IPS-18a (cell line): ENCODE measurements around the gene CISH.

Experiments used
- H3K27ac ChIP-seq: one replicate; pipeline ENCODE4 v1.5.1; 2013; ENCODE audit warnings: low read length
- H3K27me3 ChIP-seq: one replicate; pipeline ENCODE4 v1.6.1; 2013; ENCODE audit warnings: mild to moderate bottlenecking, low read length; ENCODE audit not compliant: control insufficient read depth, insufficient read depth
- H3K36me3 ChIP-seq: one replicate; pipeline ENCODE4 v1.6.1; 2013; ENCODE audit warnings: low read depth, low read length; ENCODE audit not compliant: control insufficient read depth
- H3K4me1 ChIP-seq: one replicate; pipeline ENCODE4 v1.6.1; 2013; ENCODE audit warnings: low read depth, low read length; ENCODE audit not compliant: control insufficient read depth
- H3K4me3 ChIP-seq: one replicate; pipeline ENCODE4 v1.5.1; 2013; ENCODE audit warnings: low read length
- H3K9ac ChIP-seq: one replicate; pipeline ENCODE4 v1.6.1; 2013; ENCODE audit warnings: mild to moderate bottlenecking, low read length, moderate library complexity
- H3K9me3 ChIP-seq: one replicate; pipeline ENCODE4 v1.6.1; 2013; ENCODE audit warnings: low read depth, low read length; ENCODE audit not compliant: control insufficient read depth

The CISH gene

DNA sequence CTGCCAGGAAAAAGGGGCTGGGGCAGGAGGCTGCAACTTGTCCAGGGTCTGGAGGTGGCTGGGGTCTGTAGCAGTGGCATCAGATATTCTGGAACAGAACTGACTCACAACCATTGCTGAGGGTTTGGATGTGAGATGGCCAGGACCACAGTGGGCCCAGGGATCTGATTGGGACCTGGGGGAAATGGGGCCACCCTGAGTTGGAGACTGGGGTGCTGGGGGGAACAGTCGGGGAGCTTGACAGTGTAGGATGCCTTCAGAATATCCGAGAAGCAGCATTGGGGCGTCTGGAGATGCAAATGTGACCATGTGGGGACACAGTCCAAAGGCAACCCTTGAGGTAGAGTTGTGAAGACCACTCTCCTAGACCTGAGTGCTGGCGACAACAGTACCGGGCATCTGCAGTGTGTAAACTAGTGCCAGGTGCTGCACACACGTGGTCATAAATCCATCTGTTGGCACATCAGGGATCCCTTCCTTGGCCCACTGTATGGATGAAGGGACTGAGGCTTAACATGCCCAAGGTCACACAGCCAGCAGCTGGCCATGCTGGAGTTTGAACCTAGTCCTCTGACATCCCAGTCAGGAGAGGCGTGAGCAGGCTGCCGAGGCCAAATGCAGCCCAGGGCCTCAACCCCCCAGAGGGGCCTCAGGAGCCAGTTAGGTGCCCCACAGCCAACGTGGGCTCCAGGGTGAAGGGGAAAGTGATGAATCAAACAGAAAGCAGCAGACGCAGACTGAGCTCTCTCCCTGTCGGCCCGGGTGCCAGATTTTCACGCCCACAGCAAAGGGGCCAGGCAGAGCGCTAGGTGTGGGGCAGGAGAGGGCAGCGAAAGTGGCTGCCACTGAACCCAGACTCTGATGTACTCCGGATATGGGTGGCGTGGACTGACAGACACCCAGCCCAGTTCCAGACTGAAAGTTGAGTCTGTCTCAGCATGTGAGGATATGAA, 23.5 kb downstream of the CISH start:
- no peaks in the 10 kb centered on the region for H3K27me3 ChIP-seq
- H3K9me3 ChIP-seq = no peaks in the 10 kb centered on the region
- no peak overlapping the region for H3K9ac ChIP-seq
- H3K4me3 ChIP-seq = no peak overlapping the region
- no peak overlapping the region for H3K27ac ChIP-seq
- no peaks in the 10 kb centered on the region for H3K36me3 ChIP-seq
- no peaks in the 10 kb centered on the region for H3K4me1 ChIP-seq

DNA sequence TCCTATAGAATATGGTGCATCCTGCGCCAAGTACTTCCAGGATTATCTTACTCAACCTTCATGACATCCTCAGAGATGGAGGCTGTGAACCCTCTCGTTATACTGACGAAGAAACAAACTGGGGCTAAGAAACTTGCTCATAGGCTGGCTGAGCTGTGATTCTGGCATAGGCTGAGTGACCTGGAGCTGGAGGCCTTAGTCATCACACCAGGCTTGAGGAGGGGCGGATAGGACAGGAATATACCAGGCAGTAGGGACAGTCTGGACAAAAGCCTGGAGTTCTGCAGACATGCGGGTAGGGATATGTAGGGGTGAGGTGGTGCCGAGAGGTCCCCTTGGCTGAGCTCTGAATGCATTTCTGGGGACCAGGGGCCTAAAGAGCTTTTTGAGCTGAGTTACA, 24.2 kb downstream of the CISH start:
- H3K9me3 ChIP-seq = no peaks in the 10 kb centered on the region
- no peak overlapping the region for H3K4me3 ChIP-seq
- no peaks in the 10 kb centered on the region for H3K27me3 ChIP-seq
- no peak overlapping the region for H3K27ac ChIP-seq
- H3K4me1 ChIP-seq = no peaks in the 10 kb centered on the region
- H3K36me3 ChIP-seq = no peaks in the 10 kb centered on the region
- H3K9ac ChIP-seq = no peak overlapping the region

DNA sequence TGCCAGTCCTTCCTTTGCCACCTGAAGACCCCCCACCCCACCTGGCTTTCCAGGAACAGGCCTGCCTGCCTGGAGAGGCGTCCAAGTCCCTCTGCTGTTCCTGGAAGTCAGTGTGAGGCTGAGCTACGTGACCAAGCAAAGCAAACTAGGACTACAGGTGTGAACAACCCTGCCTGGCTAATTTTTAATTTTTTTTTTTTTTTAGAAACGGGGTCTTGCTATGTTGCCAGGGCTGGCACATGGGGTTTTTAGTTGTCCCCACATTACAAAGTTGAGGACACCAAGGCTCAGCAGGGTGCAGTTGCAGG, 24.9 kb downstream of the CISH start:
- H3K4me1 ChIP-seq = no peaks in the 10 kb centered on the region
- no peak overlapping the region for H3K27ac ChIP-seq
- no peak overlapping the region for H3K4me3 ChIP-seq
- no peak overlapping the region for H3K9ac ChIP-seq
- H3K9me3 ChIP-seq = no peaks in the 10 kb centered on the region
- H3K27me3 ChIP-seq = no peaks in the 10 kb centered on the region
- H3K36me3 ChIP-seq = no peaks in the 10 kb centered on the region

DNA sequence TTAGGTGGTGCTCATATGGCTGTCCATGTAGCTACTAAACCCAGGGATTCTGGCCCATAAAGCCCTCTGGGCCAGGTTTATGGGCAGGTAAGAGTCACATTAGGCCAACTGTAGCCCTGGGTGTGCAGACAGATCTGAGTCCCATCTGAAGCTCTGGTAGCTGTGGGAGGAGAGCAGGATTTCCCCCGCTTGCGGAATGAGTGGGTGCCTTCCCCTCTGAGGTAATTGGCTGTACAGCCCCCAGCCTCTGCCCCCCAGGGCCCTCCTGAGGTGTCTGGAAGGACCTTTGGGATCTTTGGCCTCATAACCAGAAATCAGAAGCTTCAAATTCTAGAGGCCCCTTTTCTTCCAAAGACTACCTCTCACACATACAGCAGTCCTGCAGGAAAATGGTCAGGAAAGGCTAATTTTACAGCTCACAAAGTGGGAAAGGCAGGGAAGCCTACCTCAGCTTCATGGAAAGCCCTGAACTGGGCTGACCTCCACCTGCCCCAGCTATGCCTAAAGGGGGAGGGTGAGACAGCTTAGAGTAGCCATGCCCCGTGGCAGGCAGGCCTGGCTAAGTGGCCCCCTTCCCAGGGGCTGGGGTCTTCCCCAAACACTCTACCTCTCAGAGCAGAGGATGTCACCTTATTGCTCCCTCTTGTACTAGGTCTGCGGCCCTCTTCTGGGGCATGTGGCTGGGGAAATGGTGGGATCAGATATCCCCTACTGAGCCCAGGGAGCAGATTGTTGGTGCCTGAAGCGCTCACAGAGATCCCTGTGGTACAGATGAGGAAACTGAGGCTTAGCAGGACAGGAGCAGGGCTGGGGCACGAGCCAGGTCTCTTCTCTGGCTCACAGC, 25.4 kb downstream of the CISH start:
- no peaks in the 10 kb centered on the region for H3K36me3 ChIP-seq
- H3K27me3 ChIP-seq = no peaks in the 10 kb centered on the region
- H3K9me3 ChIP-seq = no peaks in the 10 kb centered on the region
- H3K4me3 ChIP-seq = no peak overlapping the region
- H3K4me1 ChIP-seq = no peaks in the 10 kb centered on the region
- H3K27ac ChIP-seq = no peak overlapping the region
- no peak overlapping the region for H3K9ac ChIP-seq

DNA sequence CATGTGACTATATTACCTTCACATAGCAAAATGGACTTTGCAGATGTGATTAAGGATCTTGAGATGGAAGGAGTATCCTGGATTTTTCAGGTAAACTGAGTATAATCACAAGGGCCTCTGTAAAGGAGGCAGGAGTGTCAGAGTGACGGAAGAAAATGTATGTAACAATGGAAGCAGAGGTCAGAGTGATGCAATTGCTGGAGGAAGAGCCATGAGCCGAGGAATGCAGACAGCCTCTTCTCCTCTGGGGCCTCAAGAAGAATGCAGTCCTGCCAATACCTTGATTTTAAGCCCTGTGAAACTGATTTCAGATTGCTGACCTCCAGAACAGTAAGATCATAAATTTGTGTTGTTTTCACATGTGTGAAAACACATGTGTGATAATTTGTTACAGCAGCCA, 27.2 kb downstream of the CISH start:
- Histone ChIP-seq H3K4me1 (no peaks in the 10 kb centered on the region), H3K9me3 (no peaks in the 10 kb centered on the region), H3K27ac (no peak overlapping the region), H3K4me3 (no peak overlapping the region), H3K27me3 (no peaks in the 10 kb centered on the region), H3K9ac (no peak overlapping the region), H3K36me3 (no peaks in the 10 kb centered on the region)

DNA sequence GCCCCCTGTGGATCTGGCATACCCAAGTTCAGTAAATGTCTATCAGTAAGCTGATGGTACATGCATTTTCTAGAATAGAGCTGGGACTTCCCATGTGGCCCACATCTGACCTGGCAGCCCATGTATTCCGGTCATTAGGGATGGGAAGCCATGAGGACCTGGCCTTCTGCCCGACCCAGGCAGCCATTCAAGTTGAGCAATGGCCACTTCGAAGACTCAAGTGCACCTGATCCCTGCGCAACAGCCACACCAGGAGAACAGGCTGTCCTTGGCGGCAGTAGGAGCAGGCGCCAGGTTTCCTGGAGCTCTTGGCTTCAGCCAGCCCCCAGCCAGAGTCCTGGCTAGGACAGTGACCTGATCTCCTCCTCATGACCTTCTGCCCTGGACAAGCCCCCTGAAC, 27.7 kb downstream of the CISH start:
- no peaks in the 10 kb centered on the region for H3K27me3 ChIP-seq
- no peak overlapping the region for H3K9ac ChIP-seq
- no peaks in the 10 kb centered on the region for H3K4me1 ChIP-seq
- no peaks in the 10 kb centered on the region for H3K36me3 ChIP-seq
- no peaks in the 10 kb centered on the region for H3K9me3 ChIP-seq
- H3K27ac ChIP-seq = no peak overlapping the region
- no peak overlapping the region for H3K4me3 ChIP-seq

DNA sequence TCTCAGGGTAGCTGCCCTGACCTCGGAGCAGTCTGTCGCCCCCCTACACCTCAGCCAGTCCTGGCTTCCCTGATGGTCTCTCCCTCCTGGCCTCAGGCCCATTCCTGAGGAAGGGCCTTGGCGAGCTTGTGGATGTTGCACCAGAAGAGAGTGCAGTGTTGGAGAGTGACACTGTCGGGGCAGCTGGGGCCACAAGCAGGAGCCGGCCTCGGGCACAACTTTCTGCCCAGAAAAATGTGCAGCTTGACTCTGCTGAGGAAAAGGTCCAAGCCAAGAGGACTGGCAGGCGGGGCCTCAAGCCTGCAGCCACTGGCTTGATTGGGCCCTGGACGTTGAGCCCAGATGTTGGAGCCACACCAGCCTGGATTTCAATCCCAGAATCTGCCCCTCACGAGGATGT, 29.5 kb downstream of the CISH start:
- Histone ChIP-seq H3K36me3 (peaks cover 3% of the 10 kb centered on the region), H3K27ac (no peak overlapping the region), H3K9ac (no peak overlapping the region)

DNA sequence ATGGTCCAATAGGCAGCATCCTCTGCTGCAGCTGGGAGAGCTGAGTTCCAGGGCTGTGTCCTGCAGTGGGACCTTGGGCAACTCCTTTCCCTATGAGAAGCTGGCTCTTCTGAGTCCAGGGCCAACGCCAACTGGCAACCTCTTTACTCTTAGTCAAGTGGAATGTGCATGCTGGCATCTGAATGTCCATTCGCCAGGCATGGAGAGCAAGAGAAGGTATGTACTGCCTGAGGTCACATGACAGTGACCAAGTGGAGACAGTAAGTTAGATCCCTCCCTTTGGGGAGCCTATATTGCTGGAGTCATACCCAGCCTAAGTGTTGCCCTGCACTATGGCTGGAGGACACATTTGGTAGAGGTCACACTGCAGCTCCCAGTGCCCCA, 30.1 kb downstream of the CISH start:
- no peak overlapping the region for H3K9ac ChIP-seq
- no peak overlapping the region for H3K27ac ChIP-seq
- peaks cover 3% of the 10 kb centered on the region for H3K36me3 ChIP-seq

More for the DNA sequence above, 29.5 kb downstream of the CISH start:
- H3K27me3 ChIP-seq = no peaks in the 10 kb centered on the region
- H3K9me3 ChIP-seq = no peaks in the 10 kb centered on the region
- H3K4me3 ChIP-seq = no peak overlapping the region
- no peaks in the 10 kb centered on the region for H3K4me1 ChIP-seq

DNA sequence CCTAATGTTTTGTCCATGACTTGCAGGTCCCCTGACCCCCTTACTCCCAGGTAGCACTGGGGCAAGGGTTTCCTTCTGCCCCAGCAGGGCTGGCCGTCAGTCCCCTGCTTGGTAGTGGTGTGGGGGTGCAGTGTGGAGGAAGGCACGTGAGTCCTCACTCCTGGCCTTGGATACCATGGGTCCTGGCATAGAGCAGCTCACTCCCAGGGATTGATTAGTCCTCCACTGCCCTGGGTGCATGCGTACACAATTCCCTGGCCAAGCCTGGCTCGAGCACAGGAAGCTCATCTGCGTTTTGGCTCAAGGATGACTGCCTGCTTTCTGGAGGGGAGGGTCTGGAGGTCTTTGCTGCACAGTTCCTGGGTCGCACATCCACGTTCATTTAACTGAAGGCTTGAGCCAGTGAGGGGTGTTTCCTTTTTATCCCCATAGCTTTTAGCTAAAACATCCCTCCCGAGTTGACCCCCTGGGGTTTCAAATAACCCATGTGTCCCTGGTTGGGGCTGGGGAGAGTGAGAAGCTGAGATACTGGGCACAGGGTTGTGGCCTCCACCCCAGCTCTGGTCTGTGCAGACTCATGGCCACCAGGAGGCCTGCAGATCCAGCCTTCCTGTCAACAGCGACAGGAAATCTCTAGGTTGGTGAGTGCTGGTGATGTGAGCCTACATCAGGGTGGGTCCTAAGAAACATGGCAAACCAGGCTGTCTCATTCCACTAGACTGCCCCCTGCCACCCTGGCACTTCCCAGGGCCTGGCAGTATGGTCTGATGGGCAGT, 30.7 kb downstream of the CISH start:
- Histone ChIP-seq H3K4me1 (no peaks in the 10 kb centered on the region), H3K36me3 (peaks cover 3% of the 10 kb centered on the region), H3K9me3 (no peaks in the 10 kb centered on the region), H3K27ac (no peak overlapping the region), H3K4me3 (no peak overlapping the region), H3K27me3 (no peaks in the 10 kb centered on the region), H3K9ac (no peak overlapping the region)

More for the DNA sequence above, 30.1 kb downstream of the CISH start:
- no peaks in the 10 kb centered on the region for H3K9me3 ChIP-seq
- no peaks in the 10 kb centered on the region for H3K4me1 ChIP-seq
- no peak overlapping the region for H3K4me3 ChIP-seq
- H3K27me3 ChIP-seq = no peaks in the 10 kb centered on the region

DNA sequence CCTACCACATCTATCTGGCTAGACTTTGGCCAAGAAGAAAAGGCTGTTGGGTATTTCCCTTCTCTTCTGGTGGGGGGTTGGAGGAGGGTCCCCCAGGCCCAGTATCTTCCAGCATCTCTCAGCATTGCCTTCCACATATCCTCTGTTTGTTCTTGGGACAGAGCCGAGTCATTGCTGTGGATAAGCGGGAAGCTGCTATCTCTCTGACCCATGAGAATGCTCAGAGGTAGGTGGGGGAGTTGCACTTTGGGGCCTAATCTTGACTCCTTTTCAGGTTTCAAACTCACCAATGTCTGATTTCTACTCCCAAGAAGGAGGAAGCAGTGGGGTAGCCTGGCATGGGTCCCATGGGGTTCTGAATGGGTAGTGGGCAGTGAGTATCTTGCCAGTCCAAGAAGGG, 34.2 kb downstream of the CISH start:
- Histone ChIP-seq H3K9ac (no peak overlapping the region), H3K4me3 (no peak overlapping the region), H3K27me3 (no peaks in the 10 kb centered on the region), H3K27ac (no peak overlapping the region), H3K4me1 (no peaks in the 10 kb centered on the region), H3K36me3 (peaks cover 3% of the 10 kb centered on the region), H3K9me3 (no peaks in the 10 kb centered on the region)

DNA sequence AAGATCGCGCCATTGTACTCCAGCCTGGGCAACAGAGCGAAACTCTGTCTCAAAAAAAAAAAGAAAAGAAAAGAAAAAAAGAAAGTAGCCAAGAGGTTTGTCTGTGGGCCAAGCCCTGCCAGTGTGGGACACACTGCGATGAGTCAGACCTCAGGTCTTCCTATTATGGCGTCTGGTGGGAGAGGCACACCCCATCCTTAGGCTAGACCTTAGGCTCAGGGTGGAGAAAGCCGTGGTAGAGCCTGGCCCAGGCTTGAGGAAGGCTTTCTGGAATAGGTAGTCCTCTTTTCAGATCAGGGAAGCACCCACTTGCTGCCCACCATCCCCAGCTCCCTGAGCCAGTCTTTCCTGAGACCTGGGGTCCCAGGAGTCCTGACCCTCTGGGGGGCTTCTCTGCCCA, 36.2 kb downstream of the CISH start:
- Histone ChIP-seq H3K27ac (no peak overlapping the region), H3K4me3 (no peak overlapping the region), H3K27me3 (no peaks in the 10 kb centered on the region), H3K9me3 (no peaks in the 10 kb centered on the region), H3K36me3 (peaks cover 3% of the 10 kb centered on the region), H3K9ac (no peak overlapping the region), H3K4me1 (no peaks in the 10 kb centered on the region)
